Activated B cell treated with CpG ODN at 0.5 μM for 24 hours (primary cell): ENCODE data around the gene TMEM232. TPM values are rescaled to one million over a fixed set of nuclear protein-coding genes. Genes with fewer than 3 reads are reported as not detected.

Source experiments
- ATAC-seq: fragments of 200-7000 bp; cut with Tn5 transposase; one replicate; pipeline ENCODE4 v1.10.0; 2021; ENCODE audit warnings: low read depth, mild to moderate bottlenecking, moderate library complexity
- CTCF ChIA-PET: fragments of 350-600 bp; sonication (Branson Sonifier 250); formaldehyde crosslinking; loops from one replicate; lab custom pipeline; 2021; ENCODE audit warnings: antibody characterized with exemption; lab: Charles Lee
- POLR2A ChIA-PET: fragments of 350-600 bp; sonication (Branson Sonifier 250); formaldehyde crosslinking; loops from one replicate; lab custom pipeline; 2021; ENCODE audit warnings: antibody characterized with exemption; lab: Charles Lee
- DNase-seq: peaks from one replicate; pipeline ENCODE4 v3.0.0; 2022
- H3K27ac Mint-ChIP-seq: one replicate; pipeline ENCODE4 v1.8.0; 2020; ENCODE audit warnings: mixed read lengths
- H3K27me3 Mint-ChIP-seq: one replicate; pipeline ENCODE4 v1.8.0; 2021; ENCODE audit warnings: mixed read lengths
- H3K36me3 Mint-ChIP-seq: one replicate; pipeline ENCODE4 v1.8.0; 2021; ENCODE audit warnings: low read depth, mixed read lengths
- H3K4me1 Mint-ChIP-seq: one replicate; pipeline ENCODE4 v1.8.0; 2021; ENCODE audit warnings: mixed read lengths
- H3K4me3 Mint-ChIP-seq: one replicate; pipeline ENCODE4 v1.8.0; 2020; ENCODE audit warnings: mild to moderate bottlenecking, mixed read lengths
- H3K9me3 Mint-ChIP-seq: one replicate; pipeline ENCODE4 v1.8.0; 2020; ENCODE audit warnings: mixed read lengths
- intact Hi-C: fragments of 100-400 bp; cut with micrococcal nuclease; formaldehyde crosslinking; loops from one replicate; pipeline ENCODE4 v1.15.1; 2024
- total RNA-seq: library from RNA; stranded (reverse); gene quantifications from 2 replicates; pipeline ENCODE4 v1.2.3, GENCODE V29; 2022
- TF ChIP-seq, protein P1 (sequence below): fragments of 200-600 bp; IDR thresholded peaks from one replicate; pipeline ENCODE4 v1.8.0; 2022; ENCODE audit warnings: antibody characterized with exemption, mild to moderate bottlenecking

The TMEM232 gene
- total RNA-seq, 1 donor from 2014 or later: 2.8 TPM

GRCh38 chr5:110760158-110760557 lies 33.7 kb upstream of the TMEM232 start:
- no peaks in the 10 kb centered on the region for H3K4me1 Mint-ChIP-seq
- no peak overlapping the region for H3K27ac Mint-ChIP-seq
- DNase-seq: no peak
- POLR2A ChIA-PET: no interaction called here
- TF ChIP-seq, protein P1, sequence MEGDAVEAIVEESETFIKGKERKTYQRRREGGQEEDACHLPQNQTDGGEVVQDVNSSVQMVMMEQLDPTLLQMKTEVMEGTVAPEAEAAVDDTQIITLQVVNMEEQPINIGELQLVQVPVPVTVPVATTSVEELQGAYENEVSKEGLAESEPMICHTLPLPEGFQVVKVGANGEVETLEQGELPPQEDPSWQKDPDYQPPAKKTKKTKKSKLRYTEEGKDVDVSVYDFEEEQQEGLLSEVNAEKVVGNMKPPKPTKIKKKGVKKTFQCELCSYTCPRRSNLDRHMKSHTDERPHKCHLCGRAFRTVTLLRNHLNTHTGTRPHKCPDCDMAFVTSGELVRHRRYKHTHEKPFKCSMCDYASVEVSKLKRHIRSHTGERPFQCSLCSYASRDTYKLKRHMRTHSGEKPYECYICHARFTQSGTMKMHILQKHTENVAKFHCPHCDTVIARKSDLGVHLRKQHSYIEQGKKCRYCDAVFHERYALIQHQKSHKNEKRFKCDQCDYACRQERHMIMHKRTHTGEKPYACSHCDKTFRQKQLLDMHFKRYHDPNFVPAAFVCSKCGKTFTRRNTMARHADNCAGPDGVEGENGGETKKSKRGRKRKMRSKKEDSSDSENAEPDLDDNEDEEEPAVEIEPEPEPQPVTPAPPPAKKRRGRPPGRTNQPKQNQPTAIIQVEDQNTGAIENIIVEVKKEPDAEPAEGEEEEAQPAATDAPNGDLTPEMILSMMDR: no peak
- no peak for ATAC-seq
- no peak overlapping the region for H3K4me3 Mint-ChIP-seq
- H3K27me3 Mint-ChIP-seq: no peaks in the 10 kb centered on the region
- no peaks in the 10 kb centered on the region for H3K9me3 Mint-ChIP-seq
- CTCF ChIA-PET: no interaction called here
- peaks cover 31% of the 10 kb centered on the region for H3K36me3 Mint-ChIP-seq
- intact Hi-C loops: no loop called here

DNA sequence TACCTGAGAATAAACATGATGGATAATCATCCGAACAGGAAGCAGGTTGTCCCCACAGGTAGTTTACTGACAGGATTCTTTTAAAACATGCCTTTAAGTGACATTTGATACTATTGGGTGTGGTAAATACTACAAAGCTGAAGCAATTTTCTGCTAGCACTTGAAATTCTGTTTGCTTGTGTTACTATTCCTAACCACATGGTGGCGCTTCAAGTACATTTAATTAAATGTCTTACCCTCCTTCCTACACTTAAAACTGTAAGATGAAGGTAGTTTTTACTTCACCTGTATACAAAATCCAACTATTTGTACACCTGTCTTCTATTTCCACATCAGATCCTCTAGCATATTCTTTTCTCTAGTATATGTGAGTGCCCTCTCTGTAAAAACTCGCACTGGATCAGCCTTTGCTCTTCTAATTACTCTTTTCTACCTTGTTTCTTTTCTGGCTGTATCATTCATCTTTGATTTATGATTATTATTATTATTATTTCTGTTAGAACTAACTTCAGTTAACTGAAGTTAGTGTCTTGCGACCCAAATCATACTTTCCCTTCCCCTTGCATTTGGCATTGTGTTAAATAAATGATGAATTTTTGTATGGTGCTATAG lies 30.8 kb upstream of the TMEM232 start:
- POLR2A ChIA-PET: no interaction called here
- no peak for DNase-seq
- Mint-ChIP-seq H3K27ac (no peak overlapping the region), H3K27me3 (no peaks in the 10 kb centered on the region), H3K36me3 (peaks cover 34% of the 10 kb centered on the region), H3K4me1 (peaks cover 9% of the 10 kb centered on the region), H3K9me3 (no peaks in the 10 kb centered on the region), H3K4me3 (no peak overlapping the region)
- CTCF ChIA-PET: interaction anchor here (1.0 to 1.6 kb wide), 3 partner anchors 16 to 1387 kb away, joined by 3 to 6 read pairs (median 3); partner anchors contain the start of gene SLC25A46
- intact Hi-C loops: loop anchor here (1.0 to 10.0 kb wide), 4 partner anchors 306 to 1390 kb away; partner anchors contain the start of gene NREP
- TF ChIP-seq, protein P1: peak; percentile 65
- ATAC-seq: no peak

GRCh38 chr5:110754181-110754580 lies 27.7 kb upstream of the TMEM232 start:
- intact Hi-C loops: loop anchor here (10.0 kb wide), 1 partner anchor 1001 kb away; the partner anchor contains the start of gene NREP
- Mint-ChIP-seq H3K9me3 (no peaks in the 10 kb centered on the region), H3K4me3 (no peak overlapping the region), H3K27ac (no peak overlapping the region), H3K27me3 (no peaks in the 10 kb centered on the region), H3K4me1 (peaks cover 25% of the 10 kb centered on the region), H3K36me3 (peaks cover 50% of the 10 kb centered on the region)
- ATAC-seq (no peak), DNase-seq (no peak)
- CTCF ChIA-PET: no interaction called here
- POLR2A ChIA-PET: no interaction called here
- TF ChIP-seq, protein P1: no peak

DNA sequence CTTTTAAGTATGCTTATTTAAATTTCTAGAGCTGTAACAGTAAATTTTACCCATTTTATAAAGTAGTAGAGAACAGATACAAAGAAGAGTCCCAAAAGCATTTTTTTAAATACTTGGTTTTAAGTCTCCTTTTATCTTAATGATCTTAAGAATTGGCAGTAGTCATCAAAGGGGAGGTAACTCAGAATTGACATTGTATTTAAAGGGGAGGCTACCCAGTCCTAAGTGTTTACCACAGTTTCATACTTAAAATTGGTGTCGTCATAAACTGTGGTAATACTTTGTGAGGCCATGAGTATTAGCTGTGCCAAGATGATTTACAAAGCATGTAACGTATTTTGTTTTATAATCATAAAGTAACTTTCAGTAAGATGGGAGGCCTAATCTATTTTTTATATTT lies 27.1 kb upstream of the TMEM232 start:
- Mint-ChIP-seq H3K27ac (no peak overlapping the region), H3K4me3 (no peak overlapping the region), H3K27me3 (no peaks in the 10 kb centered on the region), H3K4me1 (peaks cover 25% of the 10 kb centered on the region), H3K9me3 (no peaks in the 10 kb centered on the region), H3K36me3 (peaks cover 56% of the 10 kb centered on the region)
- ChIA-PET CTCF (no interaction called here), POLR2A (interaction anchor here (0.5 kb wide), 1 partner anchor 13 kb away, joined by 3 read pairs; no protein-coding TSS in a partner anchor)
- intact Hi-C loops: loop anchor here (2.0 to 10.0 kb wide), 2 partner anchors 15 to 1001 kb away; partner anchors contain the start of genes NREP and SLC25A46
- TF ChIP-seq, protein P1: no peak
- no peak for ATAC-seq
- DNase-seq: no peak

DNA sequence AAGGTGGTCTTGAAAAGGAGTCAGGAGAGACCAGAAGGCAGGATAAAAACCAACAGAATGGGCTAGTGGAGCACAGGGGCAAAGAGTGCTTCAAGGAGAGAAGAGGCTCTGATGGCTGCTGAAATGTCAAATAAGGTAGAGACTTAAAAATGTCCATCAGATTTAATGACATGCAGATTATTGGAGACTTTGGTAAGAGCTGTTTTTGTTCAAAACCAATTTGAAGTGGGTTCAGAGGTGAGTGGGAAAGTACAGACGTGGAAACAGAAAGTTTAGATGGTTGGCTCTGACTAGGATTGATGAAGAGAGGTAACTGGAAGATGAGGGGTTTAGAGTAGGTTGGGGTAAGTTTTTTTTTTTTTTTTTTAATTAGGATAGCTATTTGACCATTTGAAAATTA lies 26.5 kb upstream of the TMEM232 start:
- POLR2A ChIA-PET: interaction anchor here (0.5 kb wide), 1 partner anchor 14 kb away, joined by 3 read pairs; no protein-coding TSS in a partner anchor
- no peak overlapping the region for H3K4me3 Mint-ChIP-seq
- intact Hi-C loops: loop anchor here (2.0 to 10.0 kb wide), 2 partner anchors 14 to 1002 kb away; partner anchors contain the start of genes NREP and SLC25A46
- peak overlapping the region; percentile 36 for H3K27ac Mint-ChIP-seq
- DNase-seq: no peak
- TF ChIP-seq, protein P1: no peak
- no peaks in the 10 kb centered on the region for H3K9me3 Mint-ChIP-seq
- CTCF ChIA-PET: no interaction called here
- no peaks in the 10 kb centered on the region for H3K27me3 Mint-ChIP-seq
- peaks cover 56% of the 10 kb centered on the region for H3K36me3 Mint-ChIP-seq
- H3K4me1 Mint-ChIP-seq: peaks cover 25% of the 10 kb centered on the region
- no peak for ATAC-seq
